HG03196 (cell line): ENCODE data around the gene KISS1.
"Not testable (repeated sequence)": the region's sequence is repeated elsewhere in the genome, so short reads cannot be mapped to it uniquely, and the experiment has no call there.

ENCODE experiments used
- ATAC-seq: cut with Tn5 transposase; IDR thresholded peaks from one replicate; pipeline ENCODE4 v1.9.1; 2021; ENCODE audit not compliant: unreplicated experiment

The KISS1 gene, protein sequence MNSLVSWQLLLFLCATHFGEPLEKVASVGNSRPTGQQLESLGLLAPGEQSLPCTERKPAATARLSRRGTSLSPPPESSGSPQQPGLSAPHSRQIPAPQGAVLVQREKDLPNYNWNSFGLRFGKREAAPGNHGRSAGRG

DNA sequence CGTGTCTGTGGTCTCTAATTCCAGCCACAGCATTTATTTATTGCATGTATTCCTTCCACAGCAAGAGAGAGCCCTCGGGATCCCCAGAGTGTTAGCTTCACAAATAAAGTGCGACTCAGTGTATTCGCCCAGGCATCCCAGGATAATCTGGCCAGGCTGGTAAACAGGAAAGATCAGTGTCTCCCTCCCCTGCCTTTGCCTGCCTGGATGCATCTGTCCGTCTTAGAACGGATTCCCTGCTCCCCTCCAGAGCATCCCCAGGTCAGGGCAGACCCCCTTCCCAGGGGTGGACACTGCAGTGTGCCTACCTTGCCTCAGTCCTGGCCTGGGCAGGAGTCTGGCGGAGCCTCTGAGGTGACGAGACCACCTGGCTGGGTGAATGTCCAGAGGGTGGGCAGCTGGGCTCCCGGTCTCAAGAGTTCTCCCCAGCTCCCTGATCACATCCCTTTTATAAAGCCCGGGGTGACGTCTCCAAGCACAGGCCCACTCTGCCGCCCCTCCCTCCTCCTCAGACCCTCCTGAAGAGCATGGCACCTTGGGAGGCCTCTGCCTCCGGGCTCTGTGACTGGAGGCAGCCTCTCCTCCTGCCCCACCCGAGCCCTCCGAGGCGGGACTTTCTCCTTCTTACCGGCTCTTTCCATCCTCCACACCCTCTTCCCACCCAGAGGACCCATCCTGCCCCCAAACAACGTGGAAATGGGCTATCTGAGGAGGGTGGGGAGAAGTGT, at the start of gene KISS1:
KISS1 (minus strand) TSS at position 424 of the 728 bp plus-strand sequence. CDS start 3,615 bp downstream, outside the sequence.
- ATAC-seq: no peak

DNA sequence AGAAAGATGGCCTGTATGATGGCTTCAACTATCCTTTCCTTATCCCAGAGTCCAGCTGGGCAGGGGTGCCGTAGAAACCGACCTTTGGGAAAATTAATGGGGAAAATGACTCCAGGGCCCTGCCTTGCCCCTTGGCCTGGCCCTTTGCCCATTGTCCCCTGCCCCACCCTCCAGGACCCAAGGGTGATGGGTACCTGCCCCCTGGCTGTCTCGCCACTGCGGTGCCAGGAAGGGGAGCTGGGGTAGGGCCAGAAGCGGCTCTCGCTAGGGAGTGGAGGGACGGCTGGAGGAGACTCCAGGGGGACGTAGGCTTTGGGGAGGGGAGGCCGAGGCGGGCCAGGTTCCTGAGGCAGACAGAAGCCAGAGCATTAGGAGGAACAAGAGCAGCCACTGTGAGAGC, 46.6 kb upstream of the KISS1 start:
- ATAC-seq: no peak

DNA sequence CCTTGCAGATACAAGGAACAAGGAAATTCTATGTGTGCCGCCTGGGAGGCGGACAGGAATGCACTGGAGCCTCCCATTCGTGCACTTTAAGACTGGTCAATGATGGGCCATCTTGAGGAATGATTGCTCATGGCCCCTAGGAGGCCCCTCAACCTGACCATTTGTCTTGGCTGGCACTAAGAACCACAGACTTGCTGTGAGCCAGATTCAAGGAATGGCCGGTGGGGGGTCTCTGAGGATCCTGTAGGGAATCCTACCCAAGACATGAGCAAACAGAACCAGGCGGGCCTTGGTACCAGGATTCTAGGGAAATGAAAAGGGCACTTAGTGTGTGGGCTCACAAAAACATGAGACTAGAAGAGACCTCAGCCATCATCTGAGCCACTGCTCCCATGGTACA, 45.6 kb upstream of the KISS1 start:
- no peak for ATAC-seq

DNA sequence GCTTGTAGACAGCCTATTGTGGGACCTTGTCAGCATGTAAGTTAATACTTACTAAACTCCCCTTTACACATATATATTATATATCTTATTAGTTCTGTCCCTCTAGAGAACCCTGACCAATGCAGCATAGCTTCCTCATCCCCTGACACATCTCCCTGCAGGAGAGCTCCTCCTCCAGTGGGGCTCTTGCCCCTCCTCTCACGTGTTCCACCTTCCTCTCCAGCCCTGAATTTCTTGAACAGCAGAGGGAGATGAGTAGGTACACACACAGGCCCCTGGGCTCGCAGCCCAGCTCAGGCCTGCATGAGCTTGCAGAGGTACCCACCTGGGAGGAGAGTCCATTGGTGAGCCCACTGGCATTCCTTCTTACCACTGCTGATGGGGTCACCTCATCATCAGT, 44.8 kb upstream of the KISS1 start:
- ATAC-seq: no peak

DNA sequence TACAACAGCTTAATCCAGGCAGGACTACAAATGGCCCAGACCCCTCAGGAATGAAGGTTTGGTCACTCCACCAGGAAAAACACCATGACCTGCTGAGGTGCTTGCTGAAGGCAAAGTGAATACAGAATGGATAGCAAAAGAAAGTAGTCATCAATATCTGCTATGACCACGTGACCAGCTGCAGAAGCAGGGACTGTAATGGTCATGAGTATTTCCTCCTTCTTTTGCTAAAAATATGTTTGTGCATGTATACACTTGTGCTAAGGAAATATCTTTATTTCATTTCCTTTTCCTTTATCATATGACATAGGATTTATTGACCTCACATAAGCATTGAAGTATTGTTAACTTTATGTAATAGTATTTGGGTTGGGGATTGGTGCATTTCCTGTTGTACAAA, 43.9 kb upstream of the KISS1 start:
- ATAC-seq: no peak

DNA sequence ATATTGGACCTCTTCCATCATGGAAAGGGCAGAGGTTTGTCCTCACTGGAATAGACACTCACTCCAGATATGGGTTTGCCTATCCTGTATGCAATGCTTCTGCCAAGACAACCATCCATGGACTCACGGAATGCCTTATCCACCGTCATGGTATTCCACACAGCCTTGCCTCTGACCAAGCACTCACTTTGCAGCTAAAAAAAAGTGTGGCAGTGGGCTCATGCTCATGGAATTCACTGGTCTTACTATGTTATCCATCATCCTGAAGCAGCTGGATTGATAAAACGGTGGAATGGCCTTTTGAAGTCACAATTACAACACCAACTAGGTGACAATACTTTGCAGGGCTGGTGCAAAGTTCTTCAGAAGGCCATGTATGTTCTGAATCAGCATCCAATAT, 43.1 kb upstream of the KISS1 start:
- not testable (repeated sequence) for ATAC-seq

DNA sequence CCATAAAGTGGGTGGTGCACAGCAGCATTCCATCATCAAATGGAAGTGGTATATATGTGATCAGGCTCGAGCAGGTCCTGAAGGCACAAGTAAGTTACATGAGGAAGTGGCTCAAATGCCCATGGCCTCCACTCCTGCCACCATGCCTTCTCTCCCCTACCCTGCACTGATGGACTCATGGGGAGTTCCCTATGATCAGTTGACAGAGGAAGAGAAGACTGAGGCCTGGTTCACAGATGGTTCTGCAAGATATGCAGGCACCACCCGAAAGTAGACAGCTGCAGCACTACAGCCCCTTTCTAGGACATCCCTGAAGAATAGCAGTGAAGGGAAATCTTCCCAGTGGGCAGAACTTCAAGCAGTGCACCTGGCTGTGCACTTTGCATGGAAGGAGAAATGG, 42.2 kb upstream of the KISS1 start:
- not testable (repeated sequence) for ATAC-seq

DNA sequence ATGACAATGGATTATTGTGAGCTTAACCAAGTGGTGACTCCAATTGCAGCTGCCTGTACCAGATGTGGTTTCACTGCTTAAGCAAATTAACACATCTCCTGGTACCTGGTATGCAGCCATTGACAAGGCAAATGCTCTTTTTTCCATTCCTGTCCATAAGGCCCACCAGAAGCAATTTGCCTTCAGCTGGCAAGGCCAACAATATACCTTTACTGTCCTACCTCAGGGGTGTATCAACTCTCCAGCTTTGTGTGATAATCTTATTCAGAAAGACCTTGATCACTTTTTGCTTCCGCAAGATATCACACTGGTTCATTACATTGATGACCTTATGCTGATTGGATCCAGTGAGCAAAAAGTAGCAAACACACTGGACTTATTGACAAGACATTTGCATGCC, 41.2 kb upstream of the KISS1 start:
- ATAC-seq: not testable (repeated sequence)

DNA sequence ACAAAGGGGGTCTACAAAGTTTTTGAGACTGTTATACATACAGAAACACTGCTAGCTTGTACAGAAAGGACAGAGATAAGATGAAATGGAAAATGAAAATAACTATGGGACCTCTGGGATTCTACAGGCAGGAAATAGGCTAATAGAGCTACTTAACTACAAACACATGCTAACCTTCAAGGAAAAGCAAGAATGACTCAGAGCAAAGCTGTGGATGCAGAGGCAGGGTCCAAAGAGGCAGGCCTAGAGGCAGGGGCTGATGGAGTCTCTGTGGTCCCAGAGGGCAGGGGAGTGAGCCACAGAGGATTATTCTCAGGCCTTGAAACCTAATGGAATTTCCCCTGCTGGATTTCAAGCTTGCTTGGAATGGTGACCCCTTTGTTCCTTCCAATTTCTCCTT, 36.2 kb upstream of the KISS1 start:
- ATAC-seq: no peak

DNA sequence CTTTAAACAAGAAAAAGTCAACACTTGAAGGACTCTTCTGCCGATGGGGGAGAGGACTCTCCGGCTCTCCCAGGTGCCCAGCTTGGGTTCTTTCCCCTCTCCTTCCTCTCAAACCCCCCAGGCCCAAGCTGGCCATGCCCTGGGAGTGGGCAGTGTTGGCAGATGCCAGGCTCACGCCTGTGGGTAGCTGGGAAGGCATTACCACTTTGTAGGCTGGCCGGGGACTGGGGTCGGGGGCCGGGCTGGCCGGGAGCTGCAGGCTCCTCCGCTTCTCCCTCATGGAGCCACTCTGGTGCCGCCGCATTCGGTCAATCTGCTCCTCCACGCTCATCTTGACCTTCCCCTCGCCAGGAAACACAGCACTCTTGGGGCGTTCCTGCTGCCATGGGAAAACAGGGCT, 33.9 kb upstream of the KISS1 start:
- no peak for ATAC-seq

DNA sequence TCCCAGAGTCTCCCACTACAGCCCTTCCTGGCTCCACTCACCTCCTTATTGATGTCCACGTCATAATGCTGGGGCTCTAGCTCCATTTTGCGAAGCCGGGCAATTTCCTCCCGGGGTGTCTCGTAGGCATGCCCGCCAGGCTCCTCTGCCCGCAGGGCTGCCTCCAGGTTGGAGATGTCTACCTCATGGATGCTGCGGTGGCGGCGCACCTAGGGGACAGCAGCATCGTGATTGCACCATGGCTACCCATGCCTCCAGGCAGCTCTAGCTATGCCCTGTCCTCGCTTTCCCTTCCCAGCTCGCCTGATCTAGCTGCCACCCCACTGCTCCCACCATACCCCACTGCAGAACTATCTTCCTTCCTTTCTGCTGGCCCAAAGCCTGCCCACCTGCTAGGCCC, 32.6 kb upstream of the KISS1 start:
- no peak for ATAC-seq

DNA sequence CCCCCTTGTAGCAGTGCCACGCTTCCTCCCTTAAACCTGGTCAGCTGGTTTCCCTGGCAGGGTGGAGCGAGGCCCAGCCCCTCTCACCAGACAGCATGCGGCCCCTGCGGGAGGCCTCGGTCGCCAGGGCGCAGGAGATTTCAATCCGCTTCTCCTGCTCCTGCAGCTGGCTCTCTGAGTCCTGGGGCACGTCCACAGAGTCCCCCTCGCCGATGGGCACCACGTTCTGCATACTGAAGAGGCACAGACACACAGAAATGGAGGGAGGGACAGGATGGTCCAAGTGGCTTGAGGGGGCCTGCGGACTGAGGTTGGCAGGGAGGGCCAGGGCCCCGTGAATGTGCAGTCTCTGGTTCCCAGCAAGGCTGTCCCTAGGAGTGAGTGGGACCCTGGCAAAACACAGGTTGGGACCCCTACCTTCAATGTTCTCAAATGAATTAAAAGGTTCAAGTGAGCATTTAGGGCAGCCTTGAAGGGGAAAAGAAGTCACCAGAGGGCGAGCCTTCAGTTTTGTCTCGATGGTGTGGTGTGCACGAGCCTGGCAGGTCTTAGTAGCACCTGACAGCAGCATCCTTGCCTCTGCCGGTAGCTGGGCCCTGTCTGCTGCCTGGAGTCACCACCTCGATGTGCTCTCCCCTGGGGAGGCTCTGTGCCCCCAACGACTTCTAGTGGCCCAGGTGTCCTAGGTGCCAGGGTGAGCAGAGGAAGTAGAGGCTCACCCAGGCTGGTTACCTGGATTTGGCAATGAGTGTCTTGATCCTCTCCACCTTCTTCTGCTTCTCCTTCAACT, 31.9 kb upstream of the KISS1 start:
- ATAC-seq: no peak

DNA sequence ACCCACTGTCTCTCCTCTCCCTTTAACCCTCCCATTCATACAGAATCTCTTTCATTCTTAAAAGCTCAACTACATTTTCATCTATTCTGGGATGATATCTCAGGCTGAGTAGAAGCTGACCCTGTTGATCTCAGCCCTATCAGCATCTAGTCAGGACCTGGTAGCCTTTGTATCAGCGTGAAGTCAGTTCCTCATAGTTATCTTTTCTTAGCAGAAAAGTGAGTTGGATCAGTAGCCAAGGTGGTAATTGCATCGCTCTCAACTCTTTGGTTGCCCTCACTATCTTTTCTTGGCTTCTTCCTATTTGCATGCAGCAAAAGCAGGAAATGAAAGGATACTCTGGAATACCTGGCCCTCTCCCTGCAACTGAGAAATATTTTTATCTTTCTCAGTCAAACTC, 31.1 kb upstream of the KISS1 start:
- ATAC-seq: no peak

DNA sequence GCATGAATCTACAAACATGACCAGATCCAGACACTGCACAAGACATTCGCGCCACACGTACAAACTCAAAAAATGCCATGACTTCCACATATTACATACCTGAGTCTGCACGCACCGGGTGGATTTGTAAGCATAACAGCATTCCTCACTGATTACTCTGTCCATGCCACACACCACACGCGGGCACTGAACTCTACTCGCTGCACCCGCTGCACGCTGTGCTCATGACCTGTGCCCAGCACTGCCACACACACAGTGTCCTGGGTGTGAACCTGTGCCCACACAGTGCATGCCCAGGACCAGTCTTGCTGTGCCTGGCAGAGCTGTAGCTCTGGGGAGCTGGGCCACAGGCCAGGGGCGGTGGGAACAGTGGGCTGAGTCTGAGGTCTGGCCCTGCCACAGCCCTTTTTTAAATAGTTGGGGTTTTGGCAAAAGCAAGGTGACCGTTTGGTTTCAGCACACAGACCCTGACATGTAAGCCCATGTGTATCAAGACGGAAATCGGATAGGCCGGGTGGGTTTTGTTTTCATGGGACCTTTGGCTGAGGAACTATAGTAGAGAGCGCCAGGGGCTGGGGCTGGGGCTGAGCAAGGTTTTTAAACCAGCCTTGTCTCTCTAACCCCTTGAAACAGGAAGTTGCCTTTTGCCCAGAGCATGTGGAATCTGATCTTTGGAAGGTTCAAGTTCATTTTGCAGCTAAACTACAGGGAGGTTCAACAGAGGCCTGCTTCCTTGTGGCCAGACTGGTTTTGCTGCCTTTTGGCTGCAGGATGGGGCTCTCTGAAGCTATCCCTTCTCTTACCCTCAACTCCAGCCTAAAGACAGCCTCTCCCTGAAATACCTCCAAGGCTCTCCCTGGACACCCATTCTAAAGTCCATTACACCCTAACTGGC, 29.8 kb upstream of the KISS1 start:
- no peak for ATAC-seq

DNA sequence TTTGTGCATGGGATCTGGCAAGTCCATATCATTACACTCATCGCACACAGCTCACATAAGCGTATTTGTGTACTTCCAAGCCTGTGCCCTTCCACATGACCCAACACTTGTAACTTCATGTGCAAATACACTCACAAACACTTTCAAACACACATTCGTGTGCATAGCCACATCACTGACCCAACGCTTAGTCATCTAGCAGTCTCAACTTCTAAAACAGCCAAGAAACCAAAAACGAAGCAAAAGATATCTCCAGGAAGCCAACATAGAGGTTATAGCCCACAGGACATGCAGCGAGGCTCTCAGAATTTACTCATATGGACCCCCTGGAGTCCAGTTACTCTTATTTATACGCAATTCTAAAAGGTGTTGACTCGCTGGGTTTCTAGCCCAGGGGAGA, 28.4 kb upstream of the KISS1 start:
- ATAC-seq: no peak

DNA sequence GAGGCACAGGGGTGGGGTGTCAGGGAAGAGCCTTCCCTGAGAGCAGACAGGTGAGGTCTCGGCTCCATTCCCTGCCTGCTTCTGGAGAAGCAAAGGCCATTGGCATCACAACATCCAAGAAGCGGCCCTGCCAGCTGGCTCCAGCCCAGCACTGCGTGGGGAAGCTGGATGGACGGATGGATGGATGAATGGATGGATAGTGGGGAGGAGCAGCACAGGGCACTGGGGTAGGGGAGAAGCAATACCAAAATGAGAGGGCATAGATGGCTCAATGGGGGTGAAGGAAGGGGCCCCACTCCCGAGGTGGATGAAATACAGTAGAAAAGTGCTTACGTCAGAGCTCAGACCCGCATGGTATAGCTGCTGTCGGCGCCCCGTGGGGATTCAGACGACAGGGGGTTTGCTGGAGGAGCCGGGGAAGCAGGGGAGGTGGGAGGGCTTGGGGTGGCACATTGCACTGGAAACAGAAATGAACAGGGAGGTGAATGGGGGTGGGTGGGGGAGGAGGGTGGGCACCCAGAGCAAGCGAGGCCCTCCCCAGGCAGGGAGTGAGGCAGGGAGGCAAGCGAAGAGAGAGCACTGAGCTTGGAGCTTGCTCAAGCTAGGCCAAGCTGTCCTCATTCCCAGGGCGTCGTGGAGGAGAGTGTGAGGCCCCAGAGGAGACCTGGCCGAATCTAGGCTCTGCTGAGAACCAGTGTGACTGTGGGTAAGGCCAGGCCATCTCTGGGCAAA, 27.0 kb upstream of the KISS1 start:
- no peak for ATAC-seq

DNA sequence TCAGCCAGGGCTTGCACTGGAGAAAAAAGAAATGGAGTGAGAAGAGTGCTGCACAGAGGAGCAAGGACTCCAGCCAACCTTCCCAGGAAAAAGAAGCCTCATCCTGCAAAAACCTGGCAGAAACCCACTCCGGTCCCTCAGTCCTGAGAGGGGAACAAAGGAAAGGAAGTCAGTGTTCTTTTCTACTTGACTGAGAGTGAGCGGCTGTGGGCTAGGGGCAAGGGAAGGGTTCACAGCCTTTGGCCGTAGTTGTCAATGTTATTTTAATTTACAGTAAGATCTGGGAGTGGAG, 26.4 kb upstream of the KISS1 start:
- no peak for ATAC-seq

DNA sequence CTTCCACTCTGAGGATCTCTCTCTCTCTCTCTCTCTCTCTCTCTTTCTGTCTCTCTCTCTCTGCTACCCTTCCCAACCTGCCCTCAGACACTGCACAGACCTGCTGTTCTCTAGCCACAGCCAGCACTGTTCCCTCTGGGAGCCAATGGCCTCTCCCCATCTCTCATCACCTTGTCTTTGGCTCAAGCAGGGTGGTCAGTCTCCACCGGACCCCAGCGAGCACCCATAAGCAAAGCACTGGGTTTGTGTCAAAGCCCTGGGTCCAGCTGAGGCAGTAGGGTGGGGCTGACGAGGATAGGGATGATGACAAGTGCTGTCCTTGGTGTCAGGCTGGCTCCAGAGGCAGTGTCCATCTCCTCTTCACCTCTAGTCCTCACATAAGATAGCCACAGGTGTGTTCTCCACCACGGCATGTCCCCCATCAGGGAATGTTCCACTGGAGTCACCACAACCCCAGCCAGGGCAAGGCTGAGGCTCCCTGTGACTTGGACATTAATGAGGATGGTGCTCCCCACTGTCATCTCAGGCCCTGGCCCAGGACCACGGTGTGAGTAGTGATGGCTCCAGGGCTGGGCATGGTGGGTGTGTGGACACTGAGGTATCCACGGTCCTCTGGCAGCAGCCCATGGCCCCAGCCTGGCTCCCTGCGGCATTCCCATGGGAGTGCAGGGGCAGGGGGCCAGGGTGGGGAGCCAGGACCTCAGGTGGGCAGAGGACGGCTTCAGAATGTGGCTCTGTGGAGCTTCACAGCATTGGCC, 25.9 kb upstream of the KISS1 start:
- no peak for ATAC-seq

DNA sequence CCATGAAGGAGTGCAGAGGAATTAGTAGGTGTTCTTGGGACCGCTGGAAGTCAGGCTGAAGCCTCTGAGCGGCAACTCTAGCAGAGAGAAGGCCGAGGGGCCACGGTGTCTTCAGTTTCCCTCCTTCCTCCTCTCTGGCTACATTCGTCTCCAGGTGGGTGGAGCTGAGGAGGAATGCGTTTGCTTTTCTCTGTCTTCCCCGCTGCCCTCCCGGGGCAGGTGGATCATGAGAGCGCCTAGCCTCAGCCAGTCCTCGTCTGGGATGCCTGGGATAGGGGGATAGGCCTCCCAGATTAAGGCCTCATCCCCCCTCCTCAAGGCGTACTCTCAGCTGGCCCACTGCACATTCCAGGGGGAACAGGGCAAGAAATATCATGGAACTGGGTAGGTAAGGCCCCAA, 25.0 kb upstream of the KISS1 start:
- no peak for ATAC-seq

DNA sequence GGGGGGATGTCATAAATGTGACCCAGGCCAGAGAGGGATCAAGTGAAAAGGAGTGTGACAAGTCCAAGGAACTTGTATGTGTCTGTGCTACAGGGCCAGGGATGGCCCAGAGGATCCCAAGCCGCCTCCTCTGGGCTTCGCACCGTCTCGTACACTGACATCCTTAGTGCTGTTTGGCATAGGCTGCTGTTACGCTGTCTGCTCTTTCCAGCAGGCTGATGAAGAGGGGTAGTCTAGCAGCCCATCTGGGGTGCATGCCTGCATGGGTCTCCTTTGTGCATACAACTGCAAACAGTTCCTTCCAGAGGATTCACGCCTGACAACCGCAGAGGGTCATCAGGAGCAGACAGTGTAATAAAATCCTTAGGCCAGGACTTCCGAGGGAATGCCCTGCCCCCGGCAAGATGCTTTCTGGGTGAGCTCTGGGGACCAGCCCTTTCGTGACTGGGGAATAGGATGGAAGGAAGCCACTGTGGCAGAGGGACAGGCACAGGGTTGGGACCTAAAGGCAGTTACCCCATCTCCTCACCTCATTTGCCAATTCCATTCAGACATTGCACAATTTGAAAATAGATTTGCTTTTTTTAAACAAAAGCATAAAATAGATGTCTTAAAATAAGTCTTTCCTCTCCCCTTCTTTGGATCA, 23.8 kb upstream of the KISS1 start:
- no peak for ATAC-seq
